ENCODE data around the gene TBC1D7.

TBC1D7 gene

GRCh38 chr6:13304101-13304500, 24.2 kb downstream of the TBC1D7 start:
- TF ChIP-seq ZFX (IDR thresholded peaks at IDR 0.05): no peak
- no peak for TF ChIP-seq CTCF (conservative IDR thresholded peaks at IDR 0.05)
- no peak overlapping the region for H3K27ac ChIP-seq

- TF ChIP-seq CTCF (conservative IDR thresholded peaks at IDR 0.05): no peak
- TF ChIP-seq ZFX (IDR thresholded peaks at IDR 0.05): no peak
- H3K27ac ChIP-seq: no peak overlapping the region
These were observed 24.7 kb downstream of the TBC1D7 start for GRCh38 chr6:13303668-13304017.

- H3K27ac ChIP-seq: no peak overlapping the region
- TF ChIP-seq CTCF (conservative IDR thresholded peaks at IDR 0.05) (no peak), ZFX (IDR thresholded peaks at IDR 0.05) (peak; percentile 8; the same call in 1 of the 2 replicates)
These were observed 25.3 kb downstream of the TBC1D7 start for GRCh38 chr6:13302751-13303667.

- no peak for TF ChIP-seq ZFX (IDR thresholded peaks at IDR 0.05)
- TF ChIP-seq CTCF (conservative IDR thresholded peaks at IDR 0.05): no peak
- H3K27ac ChIP-seq: no peak overlapping the region
These were observed 26.0 kb downstream of the TBC1D7 start for GRCh38 chr6:13302291-13302690.

- no peak overlapping the region for H3K27ac ChIP-seq
- no peak for TF ChIP-seq CTCF (conservative IDR thresholded peaks at IDR 0.05)
- TF ChIP-seq ZFX (IDR thresholded peaks at IDR 0.05): no peak
These were observed 27.4 kb downstream of the TBC1D7 start for GRCh38 chr6:13300643-13301590.

GRCh38 chr6:13299918-13300317, 28.4 kb downstream of the TBC1D7 start:
- TF ChIP-seq ZFX (IDR thresholded peaks at IDR 0.05) (no peak), CTCF (conservative IDR thresholded peaks at IDR 0.05) (no peak)
- H3K27ac ChIP-seq: no peak overlapping the region

GRCh38 chr6:13299403-13299821, 28.9 kb downstream of the TBC1D7 start:
- no peak overlapping the region for H3K27ac ChIP-seq
- TF ChIP-seq CTCF (conservative IDR thresholded peaks at IDR 0.05) (no peak), ZFX (IDR thresholded peaks at IDR 0.05) (no peak)

Measured in C4-2B (cell line).